K562 (cell line): ENCODE results near the gene HOXC10. TPM values are rescaled to one million over a fixed set of nuclear protein-coding genes. Genes with fewer than 3 reads are reported as not detected.

ENCODE experiments used
- AFF1 ChIP-seq, 2 experiments: fragments of 450-650 bp; IDR thresholded peaks; 2 replicates each; pipeline ENCODE4 v1.6.1; 2018; ENCODE audit warnings: mild to moderate bottlenecking in 2 of 2, low read depth in 1 of 2; ENCODE audit not compliant: partially characterized antibody in 2 of 2
- DPF2 ChIP-seq: fragments of 450-650 bp; IDR thresholded peaks from 2 replicates; pipeline ENCODE4 v1.6.1; 2016
- E2F3 ChIP-seq: fragments of 250-450 bp; sonication (Bioruptor Pico); IDR thresholded peaks from 2 replicates; pipeline ENCODE4 v1.4.0; 2020; ENCODE audit warnings: mild to moderate bottlenecking
- ELK3 ChIP-seq: fragments of 450-650 bp; formaldehyde crosslinking; IDR thresholded peaks from 2 replicates; pipeline ENCODE4 v1.4.0; 2020; ENCODE audit warnings: mild to moderate bottlenecking
- FOS ChIP-seq: IDR thresholded peaks from 3 replicates; pipeline ENCODE4 v1.6.1; 2011; ENCODE audit not compliant: insufficient read length; ENCODE audit errors: extremely low read depth
- HEY1 ChIP-seq: fragments of 250-450 bp; sonication (Bioruptor Pico); IDR thresholded peaks from 2 replicates; pipeline ENCODE4 v1.5.0; 2020; ENCODE audit warnings: mild to moderate bottlenecking, moderate library complexity, borderline replicate concordance
- RBM39 ChIP-seq: fragments of 200-400 bp; formaldehyde crosslinking; optimal IDR thresholded peaks from 2 replicates; pipeline ENCODE3; 2018; ENCODE audit warnings: low read depth, low read length
- STAT5A ChIP-seq: IDR thresholded peaks from 2 replicates; pipeline ENCODE4 v1.6.1; 2012; ENCODE audit warnings: low read length, inconsistent platforms, borderline replicate concordance
- TEAD2 ChIP-seq: fragments of 450-650 bp; IDR thresholded peaks from 2 replicates; pipeline ENCODE4 v1.6.1; 2016; ENCODE audit warnings: missing genetic modification characterization, control low read depth, missing compliant biosample characterization
- TFAM ChIP-seq: fragments of 250-450 bp; sonication (Bioruptor Pico); conservative IDR thresholded peaks from 2 replicates; pipeline ENCODE4 v1.5.0; 2021; ENCODE audit warnings: mild to moderate bottlenecking, moderate library complexity
- TSC22D4 ChIP-seq: fragments of 450-650 bp; IDR thresholded peaks from 2 replicates; pipeline ENCODE4 v1.6.1; 2016; ENCODE audit warnings: missing genetic modification characterization, missing biosample characterization, control low read depth
- XRCC4 ChIP-seq: IDR thresholded peaks from one replicate; pipeline ENCODE4 v1.6.1; 2011; ENCODE audit not compliant: insufficient read depth, insufficient read length; ENCODE audit errors: extremely low read depth
- ZNF232 ChIP-seq: sonication (generic); formaldehyde crosslinking; IDR thresholded peaks from 2 replicates; pipeline ENCODE4 v1.8.0; 2022; ENCODE audit warnings: mild to moderate bottlenecking, missing genetic modification reagents
- ZNF354B ChIP-seq: fragments of 250-450 bp; sonication (Bioruptor Pico); IDR thresholded peaks from 2 replicates; pipeline ENCODE4 v1.4.0; 2020
- ZNF512 ChIP-seq: IDR thresholded peaks from 2 replicates; pipeline ENCODE4 v1.6.1; 2016; ENCODE audit warnings: missing genetic modification characterization, missing compliant biosample characterization
- ZNF696 ChIP-seq: fragments of 250-450 bp; sonication (Bioruptor Pico); conservative IDR thresholded peaks from 2 replicates; pipeline ENCODE4 v1.4.0; 2020; ENCODE audit warnings: mild to moderate bottlenecking, moderate library complexity
- polyA plus RNA-seq, 8 experiments: library from polyadenylated mRNA; depleted of rRNA in 4 of 8; stranded (reverse) in 5 of 8; unstranded in 3 of 8; fragments of >200 nt; fragmentation: Nextera tagmentation in 2 of 8; fragmentation: Illumina TruSeq in 1 of 8; extraction: Ambion mirVana in 2 of 8; extraction: Trizol in 1 of 8; gene quantifications; 2 replicates each; pipeline versions ENCODE4 v1.2.1 to v1.2.3, GENCODE V29; 2011 to 2014; ENCODE audit warnings: inconsistent platforms in 1 of 8, missing spikeins in 1 of 8
- total RNA-seq, 7 experiments: library from RNA; depleted of rRNA in 6 of 7; stranded (reverse); fragments of >200 nt in 6 of 7; fragmentation: Illumina TruSeq in 2 of 7; extraction: Trizol in 2 of 7; gene quantifications; 2 replicates each; pipeline versions ENCODE4 v1.2.1 to v1.2.3, GENCODE V29; 2011 to 2021; ENCODE audit warnings: low replicate concordance in 1 of 7

Gene HOXC10
- total and polyA plus RNA-seq, 9 of the 15 experiments (the other 6 are each of a cell fraction or from before 2014, with no cell fraction given): 0.13 to 0.77 (median 0.35) TPM; not detected in 2

GRCh38 chr12:54017878-54018467 is 33.0 kb downstream of the HOXC10 start (continued):
- TF ChIP-seq AFF1 (IDR thresholded peaks at IDR 0.05; ENCODE audit: low read depth in 1 of 2, partially characterized antibody in 2 of 2) (no peak), TFAM (CRISPR knock-in tag) (no peak), E2F3 (CRISPR knock-in tag) (no peak), ZNF696 (no peak), HEY1 (no peak), DPF2 (no peak), FOS (no peak), ELK3 (no peak), TEAD2 (no peak), RBM39 (no peak), ZNF512 (no peak), TSC22D4 (tag) (no peak), ZNF232 (no peak), XRCC4 (no peak), ZNF354B (CRISPR knock-in tag) (no peak), STAT5A (no peak)
